ENCODE results near the gene NFASC.

The NFASC gene

GRCh38 chr1:204958317-204959307, 88.0 kb downstream of the NFASC start:
- in situ Hi-C loops (cut with MboI; ENCODE audit: low sequenced_read_pairs) = no loop called here

- in situ Hi-C loops (cut with MboI; ENCODE audit: low sequenced_read_pairs) = no loop called here
Observed at GRCh38 chr1:204959374-204959773, 88.7 kb downstream of the NFASC start.

- in situ Hi-C loops (cut with MboI; ENCODE audit: low sequenced_read_pairs) = no loop called here
Observed at GRCh38 chr1:204959836-204960235, 89.2 kb downstream of the NFASC start.

- in situ Hi-C loops (cut with MboI; ENCODE audit: low sequenced_read_pairs) = no loop called here
Observed at GRCh38 chr1:204960306-204961125, 89.9 kb downstream of the NFASC start.

GRCh38 chr1:204961765-204962419, 91.2 kb downstream of the NFASC start:
- in situ Hi-C loops (cut with MboI; ENCODE audit: low sequenced_read_pairs) = no loop called here

GRCh38 chr1:204962742-204963632, 92.3 kb downstream of the NFASC start:
- in situ Hi-C loops (cut with MboI; ENCODE audit: low sequenced_read_pairs) = no loop called here

GRCh38 chr1:204967451-204967850, 96.8 kb downstream of the NFASC start:
- in situ Hi-C loops (cut with MboI; ENCODE audit: low sequenced_read_pairs) = no loop called here

- in situ Hi-C loops (cut with MboI; ENCODE audit: low sequenced_read_pairs) = no loop called here
Observed at GRCh38 chr1:204968135-204968534, 97.5 kb downstream of the NFASC start.

GRCh38 chr1:204968951-204969350, 98.3 kb downstream of the NFASC start:
- in situ Hi-C loops (cut with MboI; ENCODE audit: low sequenced_read_pairs) = no loop called here

- in situ Hi-C loops (cut with MboI; ENCODE audit: low sequenced_read_pairs) = loop anchor here (10.0 kb wide), 1 partner anchor 284 kb away; no protein-coding TSS in a partner anchor
Observed at GRCh38 chr1:204970937-204971336, 100.3 kb downstream of the NFASC start.

GRCh38 chr1:204971517-204972336, 101.1 kb downstream of the NFASC start:
- in situ Hi-C loops (cut with MboI; ENCODE audit: low sequenced_read_pairs) = loop anchor here (10.0 kb wide), 1 partner anchor 283 kb away; no protein-coding TSS in a partner anchor

GRCh38 chr1:204972426-204972825, 101.8 kb downstream of the NFASC start:
- in situ Hi-C loops (cut with MboI; ENCODE audit: low sequenced_read_pairs) = loop anchor here (10.0 kb wide), 1 partner anchor 282 kb away; no protein-coding TSS in a partner anchor

- in situ Hi-C loops (cut with MboI; ENCODE audit: low sequenced_read_pairs) = loop anchor here (10.0 kb wide), 1 partner anchor 281 kb away; no protein-coding TSS in a partner anchor
Observed at GRCh38 chr1:204973449-204973848, 102.8 kb downstream of the NFASC start.

- in situ Hi-C loops (cut with MboI; ENCODE audit: low sequenced_read_pairs) = loop anchor here (10.0 kb wide), 1 partner anchor 280 kb away; no protein-coding TSS in a partner anchor
Observed at GRCh38 chr1:204974327-204974726, 103.7 kb downstream of the NFASC start.

- in situ Hi-C loops (cut with MboI; ENCODE audit: low sequenced_read_pairs) = loop anchor here (10.0 kb wide), 1 partner anchor 280 kb away; no protein-coding TSS in a partner anchor
Observed at GRCh38 chr1:204975021-204975420, 104.4 kb downstream of the NFASC start.

GRCh38 chr1:204975568-204976235, 105.0 kb downstream of the NFASC start:
- in situ Hi-C loops (cut with MboI; ENCODE audit: low sequenced_read_pairs) = loop anchor here (10.0 kb wide), 1 partner anchor 279 kb away; no protein-coding TSS in a partner anchor

- in situ Hi-C loops (cut with MboI; ENCODE audit: low sequenced_read_pairs) = loop anchor here (10.0 kb wide), 1 partner anchor 278 kb away; no protein-coding TSS in a partner anchor
Observed at GRCh38 chr1:204976646-204977045, 106.0 kb downstream of the NFASC start.

- in situ Hi-C loops (cut with MboI; ENCODE audit: low sequenced_read_pairs) = loop anchor here (10.0 kb wide), 1 partner anchor 277 kb away; no protein-coding TSS in a partner anchor
Observed at GRCh38 chr1:204977318-204977717, 106.7 kb downstream of the NFASC start.

Measured in HL-60/S4 treated with retinoic acid at 250 ng/mL for 4 days and 3 days (cell line).